OCI-LY1 (cell line): ENCODE results near the gene IMPG2.
A peak's percentile ranks its signal among the peaks of the same experiment; 100 is the strongest.

Source experiments
- H2AFZ ChIP-seq: fragments of 200-600 bp; sonication (generic), shearing (Covaris generic); 2 replicates; pipeline ENCODE4 v1.6.0; 2014; ENCODE audit warnings: antibody characterized with exemption, mild to moderate bottlenecking, low read length
- H3F3A ChIP-seq: fragments of 200-600 bp; sonication (generic), shearing (Covaris generic); 2 replicates; pipeline ENCODE4 v1.6.0; 2014; ENCODE audit warnings: mild to moderate bottlenecking, antibody characterized with exemption, low read length, moderate library complexity; ENCODE audit not compliant: insufficient read depth
- H3K27ac ChIP-seq: fragments of 200-600 bp; sonication (generic); 2 replicates; pipeline ENCODE4 v1.5.1; 2014; ENCODE audit warnings: low read length, mixed run types, mild to moderate bottlenecking, low read depth; ENCODE audit not compliant: poor library complexity, severe bottlenecking
- H3K27me3 ChIP-seq: fragments of 200-600 bp; sonication (generic); 2 replicates; pipeline ENCODE4 v1.6.0; 2014; ENCODE audit warnings: antibody characterized with exemption, mild to moderate bottlenecking, low read length, moderate library complexity; ENCODE audit not compliant: insufficient read depth
- H3K36me3 ChIP-seq: fragments of 200-600 bp; sonication (generic); 2 replicates; pipeline ENCODE4 v1.6.1; 2014; ENCODE audit warnings: mild to moderate bottlenecking, antibody characterized with exemption, low read length, moderate library complexity, mixed read lengths; ENCODE audit not compliant: insufficient read depth
- H3K4me1 ChIP-seq: fragments of 200-600 bp; sonication (generic); 2 replicates; pipeline ENCODE4 v1.5.1; 2014; ENCODE audit warnings: mild to moderate bottlenecking, low read length, moderate library complexity; ENCODE audit not compliant: insufficient read depth, severe bottlenecking
- H3K4me2 ChIP-seq: fragments of 200-600 bp; sonication (generic), shearing (Covaris generic); 2 replicates; pipeline ENCODE4 v1.6.1; 2014; ENCODE audit warnings: low read length
- H3K4me3 ChIP-seq: fragments of 200-600 bp; sonication (generic); 2 replicates; pipeline ENCODE4 v1.5.1; 2014; ENCODE audit warnings: low read length, low read depth, mild to moderate bottlenecking, mixed read lengths; ENCODE audit not compliant: poor library complexity, severe bottlenecking
- H3K79me2 ChIP-seq: fragments of 200-600 bp; shearing (Covaris generic); 2 replicates; pipeline ENCODE4 v1.6.1; 2016; ENCODE audit warnings: mixed run types, low read length, mixed read lengths; ENCODE audit not compliant: insufficient read depth
- H3K9ac ChIP-seq: fragments of 200-600 bp; sonication (generic), shearing (Covaris generic); 2 replicates; pipeline ENCODE4 v1.6.1; 2014; ENCODE audit warnings: mild to moderate bottlenecking, low read length, mixed read lengths
- H3K9me2 ChIP-seq: fragments of 200-600 bp; sonication (generic), shearing (Covaris generic); 2 replicates; pipeline ENCODE4 v1.6.1; 2014; ENCODE audit warnings: low read depth, mild to moderate bottlenecking, low read length, mixed read lengths
- H3K9me3 ChIP-seq: fragments of 200-600 bp; shearing (Covaris generic); 2 replicates; pipeline ENCODE4 v1.6.1; 2014; ENCODE audit warnings: low read length, mixed read lengths
- H4K20me1 ChIP-seq: fragments of 200-600 bp; sonication (generic), shearing (Covaris generic); 2 replicates; pipeline ENCODE4 v1.6.0; 2016; ENCODE audit warnings: mild to moderate bottlenecking, low read length; ENCODE audit not compliant: insufficient read depth
- CTCF ChIP-seq: fragments of 200-600 bp; sonication (generic), shearing (Covaris generic); IDR thresholded peaks from 2 replicates; pipeline ENCODE4 v1.5.1; 2017; ENCODE audit warnings: mild to moderate bottlenecking, antibody characterized with exemption, low read length, moderate library complexity, mixed read lengths
- EZH2 ChIP-seq: fragments of 200-600 bp; sonication (generic), shearing (Covaris generic); IDR thresholded peaks from 2 replicates; pipeline ENCODE4 v1.8.0; 2017; ENCODE audit warnings: borderline replicate concordance, mixed run types, mild to moderate bottlenecking, antibody characterized with exemption, low read length, moderate library complexity, mixed read lengths

IMPG2 gene

GRCh38 chr3:101204246-101204645 is 116.1 kb downstream of the IMPG2 start:
- peaks cover 8% of the 10 kb centered on the region for H3K4me1 ChIP-seq
- no peaks in the 10 kb centered on the region for H3F3A ChIP-seq
- no peak overlapping the region for H3K4me3 ChIP-seq
- no peak overlapping the region for H3K4me2 ChIP-seq
- H3K9me2 ChIP-seq = no peaks in the 10 kb centered on the region
- H4K20me1 ChIP-seq = no peaks in the 10 kb centered on the region
- no peaks in the 10 kb centered on the region for H3K27me3 ChIP-seq
- H3K9ac ChIP-seq = no peak overlapping the region
- no peak overlapping the region for H2AFZ ChIP-seq
- TF ChIP-seq CTCF (no peak), EZH2 (no peak)
- H3K27ac ChIP-seq = no peak overlapping the region
- no peaks in the 10 kb centered on the region for H3K36me3 ChIP-seq
- H3K9me3 ChIP-seq = no peaks in the 10 kb centered on the region
- no peaks in the 10 kb centered on the region for H3K79me2 ChIP-seq

GRCh38 chr3:101203411-101203810 is 117.0 kb downstream of the IMPG2 start:
- Histone ChIP-seq H2AFZ (no peak overlapping the region), H3K27ac (no peak overlapping the region)
- TF ChIP-seq CTCF (no peak), EZH2 (no peak)

GRCh38 chr3:101202640-101203039 is 117.7 kb downstream of the IMPG2 start:
- Histone ChIP-seq H3F3A (no peaks in the 10 kb centered on the region), H3K9me3 (no peaks in the 10 kb centered on the region), H3K4me1 (peaks cover 8% of the 10 kb centered on the region), H3K27me3 (no peaks in the 10 kb centered on the region), H3K9ac (no peak overlapping the region), H3K9me2 (no peaks in the 10 kb centered on the region), H3K27ac (no peak overlapping the region), H3K4me3 (no peak overlapping the region), H3K36me3 (no peaks in the 10 kb centered on the region), H3K4me2 (peak overlapping the region; percentile 8; the same call in 1 of the 2 replicates), H4K20me1 (no peaks in the 10 kb centered on the region), H2AFZ (no peak overlapping the region), H3K79me2 (no peaks in the 10 kb centered on the region)
- TF ChIP-seq CTCF (no peak), EZH2 (no peak)

More at GRCh38 chr3:101203411-101203810, 117.0 kb downstream of the IMPG2 start:
- Histone ChIP-seq H3F3A (no peaks in the 10 kb centered on the region), H3K4me1 (peaks cover 8% of the 10 kb centered on the region), H3K36me3 (no peaks in the 10 kb centered on the region), H3K9me3 (no peaks in the 10 kb centered on the region), H3K4me2 (no peak overlapping the region), H3K9ac (no peak overlapping the region), H3K9me2 (no peaks in the 10 kb centered on the region), H3K79me2 (no peaks in the 10 kb centered on the region), H3K27me3 (no peaks in the 10 kb centered on the region), H4K20me1 (no peaks in the 10 kb centered on the region), H3K4me3 (no peak overlapping the region)
